ENCODE results near the gene CTDSPL.
A peak's percentile ranks its signal among the peaks of the same experiment; 100 is the strongest.

CTDSPL gene

GRCh38 chr3:37892927-37893600 is 31.4 kb downstream of the CTDSPL start:
- peak; percentile 23 for DNase-seq

DNA sequence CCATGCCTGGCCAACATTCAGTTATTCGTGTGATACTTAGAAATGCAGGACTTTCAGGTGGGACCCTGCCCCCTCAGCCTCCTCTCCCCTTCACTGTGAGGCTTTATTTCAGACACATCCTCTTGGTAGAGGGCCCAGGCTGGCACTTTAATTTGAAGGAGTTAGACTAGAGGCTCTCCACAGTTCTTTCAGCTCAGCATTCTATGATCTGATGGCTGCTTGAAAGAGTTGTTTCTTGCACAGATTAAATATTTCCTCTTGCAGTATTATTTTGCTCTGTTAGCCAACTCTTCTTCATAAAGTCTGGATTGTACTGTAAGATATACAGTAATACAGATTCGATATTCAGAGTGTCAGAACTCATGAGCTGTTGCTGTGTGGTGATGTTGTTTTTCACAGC is 35.1 kb downstream of the CTDSPL start:
- DNase-seq = no peak

DNA sequence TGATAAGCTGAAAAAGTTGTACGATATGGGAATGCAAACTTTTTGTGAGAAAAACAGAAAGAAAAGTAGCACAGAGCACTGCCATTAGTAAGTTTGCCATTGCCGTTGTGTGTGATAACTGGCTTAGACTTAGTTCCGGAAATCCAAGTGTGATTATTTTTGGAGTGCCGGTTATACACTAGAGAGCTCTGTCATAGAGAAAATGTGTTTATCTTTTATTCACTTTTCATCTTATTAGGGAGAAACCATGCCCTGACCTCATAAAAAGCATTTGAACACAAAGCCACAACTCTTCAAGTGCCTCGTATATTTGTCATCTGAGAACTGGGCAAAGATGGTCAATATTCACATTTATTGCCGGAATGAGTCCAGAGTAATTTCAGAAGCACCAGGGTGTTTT is 36.1 kb downstream of the CTDSPL start:
- DNase-seq = no peak

GRCh38 chr3:37898424-37898823 is 36.7 kb downstream of the CTDSPL start:
- DNase-seq = no peak

- no peak for DNase-seq
These were observed 37.5 kb downstream of the CTDSPL start for GRCh38 chr3:37899101-37899707.

DNA sequence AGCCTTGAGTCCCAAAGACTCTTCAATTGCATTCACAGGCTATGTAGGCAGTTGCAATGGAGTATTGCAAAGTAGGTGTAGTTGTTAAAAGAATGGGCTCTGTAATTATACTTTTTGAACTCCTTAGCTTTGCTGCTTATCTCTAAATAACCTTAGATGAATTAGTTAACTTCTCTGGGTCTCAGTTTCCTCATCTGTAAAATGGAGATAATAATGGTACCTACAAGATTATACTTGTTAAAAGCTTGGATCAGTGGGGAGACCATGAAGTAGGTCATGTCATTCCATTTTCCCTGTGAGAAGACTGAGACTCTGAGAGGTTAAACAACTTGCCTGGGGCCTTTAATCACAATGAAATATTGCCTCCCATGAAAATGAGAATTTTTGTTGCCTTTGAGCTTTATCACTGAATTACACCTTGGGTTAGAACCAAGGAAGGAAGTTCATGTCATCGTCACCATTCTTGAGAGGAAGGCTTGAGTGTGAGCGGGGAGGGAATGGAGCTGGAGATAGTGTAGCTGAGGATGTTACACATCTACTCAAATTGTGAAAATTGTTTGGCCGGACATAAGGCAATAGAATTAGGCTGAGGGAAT is 38.1 kb downstream of the CTDSPL start:
- no peak for DNase-seq

DNA sequence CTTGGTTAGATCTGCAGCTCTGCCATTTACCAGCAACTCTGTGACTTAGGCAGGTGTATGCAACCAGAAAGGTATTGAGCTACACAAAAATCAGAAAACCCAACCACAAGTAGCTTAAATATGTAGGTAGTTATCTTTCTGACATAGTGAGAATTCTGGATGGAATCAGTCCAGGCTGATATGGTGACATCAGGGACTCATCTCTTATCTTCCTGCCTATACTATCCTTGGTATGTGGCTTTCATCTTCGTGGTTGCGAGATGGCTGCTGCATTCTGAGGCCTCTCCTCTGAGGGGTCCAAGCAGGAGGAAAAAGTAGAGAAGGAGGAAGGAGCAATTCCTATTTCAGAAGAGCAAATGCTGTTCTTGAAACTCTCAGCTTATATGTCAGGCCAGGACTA is 40.0 kb downstream of the CTDSPL start:
- no peak for DNase-seq

DNA sequence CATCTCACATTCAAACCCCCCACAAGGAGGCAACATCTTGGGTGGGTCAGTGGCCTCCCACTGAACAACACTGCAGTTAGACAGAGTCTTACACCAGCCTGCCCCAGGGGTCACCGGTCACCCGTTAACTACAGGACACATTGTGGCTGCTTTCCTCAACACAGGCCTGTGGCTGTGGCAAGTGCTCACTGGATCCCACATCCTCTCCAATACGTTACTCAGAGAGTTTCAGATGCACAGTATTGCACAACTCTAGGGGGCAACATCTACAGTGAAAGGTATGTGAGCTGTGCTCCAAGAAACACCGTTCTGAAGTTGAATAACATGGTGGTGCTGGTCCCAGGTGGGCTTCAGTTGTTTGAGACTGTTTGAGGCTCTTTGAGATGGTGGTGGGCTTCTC is 41.0 kb downstream of the CTDSPL start:
- DNase-seq = no peak

DNA sequence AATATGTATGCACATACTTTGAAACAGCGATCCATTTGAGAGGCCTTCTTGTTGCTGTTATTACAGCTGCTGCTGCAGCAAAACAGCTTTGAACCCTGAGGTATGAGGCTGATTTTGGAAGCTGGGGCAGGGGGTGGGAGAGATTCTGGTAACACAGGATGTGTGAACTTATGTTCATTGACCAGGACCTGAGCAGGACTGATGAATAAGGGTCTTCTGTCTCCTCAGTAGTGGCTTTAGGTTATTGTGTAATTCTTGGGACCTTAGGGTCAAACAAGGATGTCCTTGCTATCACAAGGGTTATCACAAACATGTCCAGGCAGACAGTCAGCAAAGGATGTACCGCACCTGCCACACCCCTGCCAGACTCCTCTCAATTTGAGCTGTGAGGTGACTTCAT is 41.6 kb downstream of the CTDSPL start:
- DNase-seq = no peak

DNA sequence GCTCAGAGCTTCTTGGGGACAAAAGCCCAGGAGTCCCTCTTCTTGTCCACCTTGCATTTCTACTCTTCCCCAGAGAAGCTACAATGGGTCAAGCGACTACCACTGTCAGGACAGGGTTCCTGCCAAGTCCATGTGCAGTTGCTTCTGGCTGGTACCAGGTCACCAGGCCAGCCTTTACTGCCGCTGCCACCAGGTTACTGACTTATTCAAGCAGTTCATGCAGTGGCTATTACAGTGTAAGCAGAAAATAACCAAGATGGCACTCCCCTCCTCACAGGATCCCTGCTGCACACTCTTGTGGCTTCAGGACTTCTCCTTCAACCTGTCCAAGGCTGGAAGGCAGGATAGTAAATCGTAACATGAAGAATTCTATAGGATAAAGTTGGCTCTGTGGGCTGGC is 42.1 kb downstream of the CTDSPL start:
- no peak for DNase-seq

GRCh38 chr3:37904601-37905000 is 42.9 kb downstream of the CTDSPL start:
- no peak for DNase-seq

- peak; percentile 2 for DNase-seq
These were observed 43.7 kb downstream of the CTDSPL start for GRCh38 chr3:37905346-37905745.

DNA sequence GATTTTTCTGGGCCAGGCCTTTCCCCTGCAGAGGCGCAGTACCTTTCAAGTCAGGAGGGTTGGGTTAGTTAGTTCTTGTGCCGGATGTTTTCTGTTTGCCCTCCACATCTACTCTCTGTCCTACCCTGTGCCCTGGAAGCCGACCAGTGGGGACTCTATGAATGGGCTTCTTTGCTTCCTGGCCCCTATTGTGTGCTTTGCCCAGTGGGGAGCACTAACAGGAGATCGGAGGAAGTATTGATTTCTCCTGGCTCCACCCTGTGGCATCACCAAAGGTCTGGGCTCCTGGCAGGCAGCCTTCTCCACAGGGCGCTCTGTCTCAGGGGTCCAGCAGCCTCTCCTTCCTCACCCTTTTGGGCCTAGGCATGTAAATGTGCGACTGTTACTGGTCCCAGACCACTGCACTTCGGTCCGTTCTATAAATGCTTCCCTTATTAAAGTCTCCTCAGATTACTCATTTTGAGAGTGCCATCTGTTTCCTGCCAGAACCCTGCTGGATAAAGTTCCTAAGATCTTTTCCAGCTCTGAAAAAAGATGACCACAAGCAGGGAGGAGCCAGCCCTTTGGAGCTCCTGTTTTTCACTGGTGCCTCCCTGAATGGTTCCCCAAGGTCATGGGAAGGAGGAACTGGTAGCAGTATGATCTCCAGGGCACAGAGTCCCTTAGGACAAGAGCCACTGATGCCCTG is 44.5 kb downstream of the CTDSPL start:
- peak; percentile 87 for DNase-seq

- no peak for DNase-seq
These were observed 45.1 kb downstream of the CTDSPL start for GRCh38 chr3:37906734-37907282.

DNA sequence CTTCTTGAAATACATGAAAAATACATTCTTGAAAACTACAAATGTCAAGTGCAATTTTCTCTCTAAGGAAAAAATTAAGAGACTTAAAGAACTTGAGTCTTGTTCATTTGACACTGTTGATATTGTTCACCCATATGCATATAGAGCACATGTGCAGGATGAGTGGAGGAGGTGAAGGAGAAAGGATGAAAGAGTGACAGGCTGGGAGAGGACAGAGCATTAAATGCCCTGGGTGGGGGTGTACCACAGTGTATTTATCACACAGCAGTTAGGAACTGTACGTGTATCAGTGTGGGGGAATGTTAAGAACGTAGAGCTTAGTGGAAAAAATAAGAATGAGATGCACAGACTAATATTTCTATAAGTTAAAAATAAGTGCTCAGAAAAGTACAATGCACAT is 45.7 kb downstream of the CTDSPL start:
- DNase-seq = no peak

DNA sequence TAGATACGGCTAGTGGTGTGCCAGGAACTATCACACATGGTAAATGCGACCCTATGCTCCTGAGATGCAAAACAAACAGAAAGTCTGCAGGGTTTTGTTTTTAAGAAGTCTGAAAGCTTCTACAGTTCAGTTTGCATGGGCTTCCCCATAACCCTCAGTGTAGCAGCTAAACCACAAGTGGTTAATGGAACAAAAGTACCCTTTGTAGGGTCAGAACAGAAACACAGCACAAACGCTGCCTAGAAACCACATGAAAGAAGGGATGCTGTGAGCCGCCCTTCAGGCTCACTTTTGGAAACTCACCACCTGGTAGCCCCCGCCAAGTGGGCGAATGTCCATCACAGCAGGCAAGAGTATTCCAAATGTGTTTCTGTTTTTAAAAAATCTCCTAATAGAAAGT is 46.2 kb downstream of the CTDSPL start:
- no peak for DNase-seq

GRCh38 chr3:37909067-37909911 is 47.6 kb downstream of the CTDSPL start:
- DNase-seq = no peak

- no peak for DNase-seq
These were observed 49.2 kb downstream of the CTDSPL start for GRCh38 chr3:37910671-37911400.

DNA sequence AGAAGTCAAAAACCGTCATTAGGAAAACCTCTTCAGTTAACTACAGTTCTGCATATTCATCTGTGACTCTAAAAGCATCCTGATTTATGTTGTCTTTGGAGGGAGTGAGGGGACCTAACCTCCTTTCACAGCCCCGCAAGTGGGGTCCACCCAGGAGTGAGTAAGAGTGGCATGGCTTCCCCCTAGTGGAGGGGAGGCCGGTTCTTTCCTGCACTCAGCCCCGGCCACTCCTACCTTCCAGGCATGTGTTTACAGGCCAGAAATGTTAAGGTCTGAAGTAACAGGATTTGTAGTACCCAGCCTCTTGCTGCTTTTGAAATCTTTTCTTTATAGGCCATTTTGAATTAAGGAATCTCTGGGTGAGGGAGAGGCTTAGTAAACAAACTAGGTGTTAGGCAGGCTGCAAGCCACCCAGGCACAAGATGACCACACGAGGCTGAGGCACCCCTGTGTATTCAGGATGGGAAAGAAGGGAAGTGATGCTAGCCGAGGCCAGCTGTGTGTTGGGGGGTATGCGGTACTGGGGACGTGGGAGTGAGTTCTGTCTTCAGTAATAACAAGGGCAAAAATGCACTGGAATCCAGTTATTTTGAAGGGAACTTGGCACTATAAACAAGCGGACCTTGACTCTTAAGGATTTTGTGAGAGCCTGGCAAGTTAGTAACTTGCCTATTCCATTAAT is 50.5 kb downstream of the CTDSPL start:
- DNase-seq = no peak

DNA sequence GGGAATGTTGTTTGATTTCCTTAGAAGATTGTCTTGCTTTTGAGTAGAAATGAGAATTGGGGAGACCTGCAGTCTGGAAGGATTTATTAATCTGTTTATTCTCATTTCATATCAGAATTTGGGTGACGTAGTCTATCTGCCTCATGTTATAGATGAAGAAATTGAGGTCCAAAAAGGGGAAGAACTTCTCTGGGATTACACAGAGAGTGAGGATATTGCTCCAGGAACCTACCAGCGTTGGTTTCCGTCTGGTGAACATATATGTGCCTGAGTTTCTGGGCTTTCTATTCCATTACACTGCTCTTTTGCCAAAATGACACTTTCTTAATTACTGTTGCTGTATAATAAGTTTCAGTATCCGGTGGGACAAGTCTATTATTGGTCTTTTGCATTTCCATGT is 51.8 kb downstream of the CTDSPL start:
- no peak for DNase-seq

- no peak for DNase-seq
These were observed 55.0 kb downstream of the CTDSPL start for GRCh38 chr3:37916685-37917084.
